Measurements from ENCODE around the gene NR2F1-AS1.

The NR2F1-AS1 gene

DNA sequence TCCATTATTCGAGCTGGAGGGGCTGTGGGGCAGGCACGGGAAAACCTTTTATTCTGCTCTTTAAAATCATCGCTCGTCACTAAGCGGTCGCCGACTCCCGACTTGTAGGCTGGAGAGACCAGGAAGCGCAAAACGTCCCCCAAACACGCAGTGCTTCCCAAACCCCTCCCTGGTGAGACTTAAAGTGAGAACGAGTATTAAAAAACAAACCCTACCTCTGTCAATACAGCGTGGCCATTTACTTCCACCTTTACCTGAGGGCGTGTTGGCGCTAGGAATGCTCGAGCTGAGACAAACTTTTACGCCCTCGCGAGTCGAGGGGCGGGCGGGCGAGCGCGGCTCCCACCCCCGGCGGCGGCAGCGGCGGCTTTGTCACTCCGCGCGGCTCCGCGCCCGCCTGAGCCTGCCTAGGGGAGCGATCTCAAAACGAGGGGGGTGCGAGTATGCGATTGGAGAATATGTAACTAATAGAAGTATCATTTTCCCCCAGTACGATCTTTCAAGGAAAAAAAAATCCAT, at the start of gene NR2F1-AS1:
NR2F1-AS1 (minus strand) TSS at position 293 of the 519 bp plus-strand sequence.
- peak in 1 of 2 experiments; percentile 37 for DNase-seq

DNA sequence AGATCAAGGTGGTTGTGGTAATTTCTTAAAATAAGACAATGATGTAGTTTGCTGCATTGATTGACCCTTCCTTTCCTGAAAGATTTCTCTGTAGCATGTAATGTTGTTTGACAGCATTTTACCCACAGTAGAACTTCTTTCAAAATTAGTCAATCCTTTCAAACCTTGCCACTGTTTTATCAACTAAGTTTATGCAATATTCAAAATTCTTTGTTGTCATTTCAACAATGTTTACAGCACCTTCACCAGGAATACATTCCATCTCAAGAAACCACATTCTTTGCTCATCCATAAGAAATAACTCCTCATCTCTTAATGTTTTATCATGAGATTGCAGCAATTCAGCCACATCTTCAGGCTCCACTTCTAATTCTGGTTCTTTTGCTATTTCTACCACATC, 45.8 kb upstream of the NR2F1-AS1 start:
- DNase-seq: no peak

DNA sequence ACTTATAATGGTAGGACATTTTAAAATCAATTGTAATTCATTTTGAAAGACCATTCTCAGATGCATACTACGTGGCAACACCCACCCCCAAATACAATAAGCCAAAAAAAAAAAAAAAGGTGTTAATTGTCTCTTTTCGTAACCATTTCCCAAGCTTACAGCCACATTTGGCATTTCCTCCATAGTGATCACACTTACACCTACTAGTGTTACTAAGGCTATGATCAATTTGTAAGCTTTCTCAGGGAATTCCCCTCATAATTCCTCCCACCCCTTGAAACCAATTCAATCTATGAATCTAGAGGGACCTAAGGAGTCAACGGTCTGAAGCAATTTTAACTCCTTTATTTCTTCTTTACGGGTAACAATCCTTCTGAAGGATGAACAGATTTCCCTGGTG, 42.1 kb upstream of the NR2F1-AS1 start:
- no peak for DNase-seq

DNA sequence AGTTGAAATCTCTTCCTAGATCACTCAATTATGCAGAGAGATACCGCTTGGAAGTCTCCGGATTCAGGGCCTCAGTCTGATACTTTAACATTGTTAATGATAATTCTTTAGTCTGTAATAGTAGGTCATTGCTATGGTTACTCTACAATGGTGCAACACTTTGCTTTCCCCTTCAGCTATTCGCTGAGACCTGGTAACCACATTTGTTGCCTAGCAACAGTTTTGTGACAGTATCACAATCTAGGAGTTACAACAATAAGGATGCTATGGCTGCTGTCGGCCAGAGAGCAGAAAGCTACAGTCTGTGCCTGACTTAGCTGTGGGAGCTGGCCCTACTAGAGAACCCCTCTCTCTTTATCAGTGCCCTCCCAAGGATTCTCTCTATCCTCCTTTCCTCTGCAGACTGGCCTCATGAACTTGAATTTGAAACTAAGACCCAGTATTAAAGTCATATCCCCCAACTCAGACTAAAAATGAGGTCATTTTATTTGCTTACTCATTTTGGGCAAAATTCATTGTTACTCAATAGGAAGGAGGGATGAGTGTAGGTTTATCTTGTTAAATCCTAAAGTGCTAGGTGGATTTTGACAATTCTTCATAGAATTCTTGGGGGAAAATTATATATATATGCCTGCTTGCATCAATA, 41.3 kb upstream of the NR2F1-AS1 start:
- DNase-seq: peak; percentile 43 to 76

DNA sequence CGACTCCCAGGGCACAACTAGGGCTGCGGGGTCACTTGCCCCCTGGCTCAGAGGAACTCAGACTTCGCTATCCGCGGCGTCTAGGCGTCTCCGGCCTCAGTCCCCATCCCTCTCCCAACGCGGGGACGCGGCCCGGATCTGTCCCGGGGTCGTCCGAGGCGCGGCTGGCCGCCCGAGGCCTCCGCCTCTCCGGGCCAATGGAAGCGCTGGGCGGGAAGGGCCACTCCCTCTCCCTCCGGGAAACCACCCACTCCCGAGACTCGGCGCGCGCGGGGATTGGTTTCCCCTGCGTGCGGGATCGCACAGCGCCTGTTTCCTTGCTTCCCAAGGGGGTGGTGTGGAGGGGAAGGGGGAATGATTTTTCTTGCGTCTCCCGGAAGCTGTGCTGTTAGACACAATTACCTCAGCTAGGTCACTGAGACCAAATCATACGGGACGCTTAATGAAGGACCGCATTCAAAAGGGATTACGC, 40.3 kb upstream of the NR2F1-AS1 start:
- peak; percentile 85 to 90 for DNase-seq

DNA sequence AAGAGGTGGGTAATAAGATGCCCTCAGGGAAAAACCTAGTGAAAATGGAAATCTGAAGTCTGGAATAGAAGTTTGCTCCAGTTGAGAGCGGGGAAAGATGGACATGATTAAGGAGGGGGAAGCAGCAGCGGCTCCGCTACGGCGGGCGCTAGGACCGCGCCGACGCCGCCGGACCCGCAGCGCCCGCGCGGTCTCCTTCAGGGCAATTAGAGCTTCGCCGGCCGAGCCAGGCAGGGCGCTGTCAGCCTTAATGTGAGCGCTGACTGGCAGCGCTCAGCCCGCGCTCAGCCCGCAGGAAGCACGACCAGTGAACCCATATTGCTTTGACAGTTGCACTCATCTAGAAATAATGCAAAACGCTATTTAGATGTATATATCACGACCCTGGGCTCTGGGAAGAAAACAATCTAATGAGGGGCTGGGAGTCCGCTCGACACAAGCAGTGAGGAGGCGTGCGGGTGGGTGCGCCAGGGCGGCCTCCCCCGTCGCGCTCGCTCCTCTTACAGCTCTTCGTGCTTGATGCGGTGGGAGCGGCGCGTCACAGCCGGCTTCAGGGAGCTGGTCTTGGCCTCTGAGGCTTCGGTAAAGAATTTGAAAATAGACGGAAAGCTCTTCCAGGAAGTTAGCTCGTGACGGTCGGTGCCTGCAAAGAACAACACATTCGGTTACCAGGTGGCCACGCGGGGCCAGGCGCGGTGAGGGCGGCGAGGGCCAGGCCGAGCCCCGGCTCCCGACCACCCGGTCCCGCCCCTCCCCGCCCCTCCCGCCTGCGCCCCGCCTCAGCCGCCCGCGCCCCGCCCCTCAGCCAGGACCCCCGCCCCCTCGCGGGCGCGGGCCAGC, 39.7 kb upstream of the NR2F1-AS1 start:
- DNase-seq: peak; percentile 69 to 84

DNA sequence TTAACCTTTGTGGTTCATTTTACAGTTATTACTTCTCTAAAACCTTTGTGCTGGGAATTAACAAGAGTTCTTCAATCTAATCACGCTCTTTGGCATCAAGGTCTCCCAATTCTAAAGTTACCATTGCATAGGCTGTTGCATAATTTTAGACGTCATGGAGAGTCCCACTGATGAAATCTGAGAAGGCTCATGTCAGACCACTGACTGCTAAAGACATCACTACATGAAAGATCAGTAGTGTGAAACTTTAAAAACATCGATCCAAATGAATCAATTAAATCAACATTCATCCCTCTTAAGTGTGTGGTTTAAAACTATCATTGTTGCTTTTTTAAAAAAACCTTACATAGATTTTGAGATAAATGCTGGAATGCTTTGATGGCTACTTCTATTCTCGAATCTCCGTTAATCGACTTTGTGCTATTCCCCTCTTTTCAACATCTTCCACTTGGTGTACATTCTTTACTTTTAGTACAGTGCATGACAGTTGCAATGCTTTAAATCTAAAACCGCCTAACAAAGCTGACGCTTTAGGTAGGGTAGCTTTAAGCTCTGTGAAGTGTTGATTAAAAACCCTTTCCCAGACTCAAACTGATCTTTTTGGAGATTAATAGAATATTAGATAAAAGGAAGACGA, 35.6 kb upstream of the NR2F1-AS1 start:
- no peak for DNase-seq

DNA sequence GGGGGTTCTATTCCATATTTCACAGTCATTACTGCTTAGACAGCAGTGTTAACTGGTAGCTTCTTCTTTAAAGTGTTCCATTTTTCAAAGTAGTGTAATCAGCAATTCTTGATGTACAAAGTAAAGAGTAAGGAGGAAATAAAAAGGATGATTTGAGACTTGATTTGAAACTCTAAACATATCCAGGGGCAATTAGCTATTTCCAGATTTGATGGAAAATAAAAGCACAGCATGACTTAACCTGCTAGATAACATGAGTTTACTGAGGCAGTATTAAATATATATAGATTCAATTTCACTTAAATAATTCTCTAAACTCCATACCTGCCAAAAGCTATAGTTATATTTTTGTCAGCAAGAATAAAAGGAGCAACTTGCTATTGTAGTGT, 31.8 kb upstream of the NR2F1-AS1 start:
- DNase-seq: no peak

DNA sequence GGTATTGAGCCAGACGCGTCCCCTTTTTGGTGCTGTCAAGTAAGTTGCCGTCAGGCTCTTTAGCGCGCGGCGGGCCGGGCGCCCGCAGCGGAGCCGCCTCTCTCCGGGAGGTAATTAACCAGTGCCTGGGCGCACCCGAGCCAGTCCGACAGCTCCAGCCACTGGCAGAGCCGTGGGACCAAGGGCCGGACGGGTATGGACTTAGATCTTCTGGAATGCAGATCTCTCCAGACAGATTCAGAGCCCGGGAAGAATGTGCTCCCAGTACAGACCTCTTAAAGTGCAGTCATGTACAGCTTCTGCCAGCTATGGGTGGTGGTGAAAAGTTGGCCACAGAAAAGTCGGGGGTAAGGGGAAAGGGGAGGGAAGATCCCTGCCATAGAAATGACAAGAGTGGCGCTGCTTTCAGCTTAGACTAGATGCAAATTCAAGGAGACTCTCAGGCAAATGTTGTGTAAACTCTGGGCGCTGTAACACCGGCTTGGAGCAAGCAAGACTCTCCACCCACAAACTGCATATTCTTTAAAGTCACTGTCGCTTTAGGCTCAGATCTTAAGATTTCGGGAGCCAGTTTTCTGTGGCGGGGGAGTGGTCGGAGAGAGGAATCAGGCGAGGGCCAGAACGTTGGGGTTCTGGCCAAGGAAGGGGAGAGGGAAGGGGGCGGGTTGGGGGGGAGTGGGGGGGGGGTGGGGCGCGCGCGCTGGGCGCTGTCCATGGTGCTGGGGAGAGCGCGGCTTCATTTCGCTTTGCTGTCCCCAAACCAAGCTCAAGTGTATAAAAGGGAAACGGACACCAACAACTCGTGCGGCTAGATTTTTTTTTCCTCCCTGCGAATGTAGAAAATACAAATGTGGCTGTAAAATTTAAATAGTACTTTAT, 31.2 kb upstream of the NR2F1-AS1 start:
- no peak for DNase-seq

DNA sequence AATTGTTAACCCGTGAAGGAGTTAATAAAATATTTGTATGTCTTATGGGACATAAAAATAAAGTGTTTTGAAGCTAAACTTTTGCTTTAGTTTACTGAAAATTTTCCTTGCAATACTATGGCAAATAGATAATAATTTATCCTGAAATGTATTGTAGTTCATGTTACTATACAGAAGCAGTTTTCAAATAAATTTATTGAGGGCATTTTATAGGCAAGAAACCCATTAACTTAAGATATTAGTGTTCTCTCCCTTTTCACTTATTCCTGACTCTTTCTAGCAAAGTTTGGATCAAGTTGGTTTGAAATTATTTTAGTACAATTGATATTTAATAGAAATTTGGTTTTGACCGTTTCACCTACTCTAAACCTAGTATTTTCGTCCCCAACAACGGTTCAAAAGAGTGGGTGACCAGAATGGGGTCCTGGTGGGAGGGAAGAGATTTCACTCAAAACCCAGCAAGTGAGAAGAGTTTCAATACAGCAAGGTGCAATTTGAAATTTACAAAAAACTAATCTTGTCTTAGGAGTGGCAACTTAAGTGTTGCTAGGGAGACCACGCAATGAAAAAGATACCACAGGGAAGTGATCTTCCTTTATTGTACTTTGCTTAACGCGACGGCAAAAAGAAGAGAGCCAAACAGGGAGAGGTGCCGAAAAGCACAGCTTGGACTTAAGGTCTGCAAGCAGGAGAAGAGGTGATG, 30.4 kb upstream of the NR2F1-AS1 start:
- no peak for DNase-seq

DNA sequence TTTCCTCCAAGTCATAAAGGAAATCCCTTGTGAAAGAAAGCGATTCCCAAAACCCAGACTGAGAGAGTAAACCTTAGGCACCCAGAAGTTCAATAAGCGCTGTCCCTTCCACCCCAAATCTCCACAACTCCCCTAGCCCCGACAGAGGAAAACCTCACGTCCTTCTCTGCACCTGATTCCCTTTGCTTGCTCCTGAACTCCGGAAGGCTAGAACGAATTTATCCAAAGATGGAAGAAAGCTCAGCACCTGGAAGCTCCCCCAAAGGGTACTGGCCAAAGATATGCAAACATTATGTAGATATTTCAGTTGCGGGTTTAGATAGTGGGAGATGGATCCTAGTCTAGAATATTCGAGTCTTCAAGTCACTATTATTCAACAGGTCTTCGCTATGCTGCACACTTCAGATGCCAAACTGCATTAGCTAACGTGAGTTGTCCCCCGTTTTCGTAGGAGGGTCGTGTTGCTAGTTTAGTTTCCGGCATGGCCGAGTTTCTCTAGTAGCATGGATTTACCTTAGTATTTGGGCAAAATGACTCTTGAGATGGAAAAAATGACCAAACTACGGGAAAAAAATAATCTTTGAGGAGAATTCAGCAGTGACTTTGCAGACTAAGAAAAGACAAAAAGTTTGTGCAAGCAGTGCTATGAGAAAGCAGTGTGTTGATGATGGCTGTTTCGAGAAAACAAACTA, 29.7 kb upstream of the NR2F1-AS1 start:
- DNase-seq: no peak

DNA sequence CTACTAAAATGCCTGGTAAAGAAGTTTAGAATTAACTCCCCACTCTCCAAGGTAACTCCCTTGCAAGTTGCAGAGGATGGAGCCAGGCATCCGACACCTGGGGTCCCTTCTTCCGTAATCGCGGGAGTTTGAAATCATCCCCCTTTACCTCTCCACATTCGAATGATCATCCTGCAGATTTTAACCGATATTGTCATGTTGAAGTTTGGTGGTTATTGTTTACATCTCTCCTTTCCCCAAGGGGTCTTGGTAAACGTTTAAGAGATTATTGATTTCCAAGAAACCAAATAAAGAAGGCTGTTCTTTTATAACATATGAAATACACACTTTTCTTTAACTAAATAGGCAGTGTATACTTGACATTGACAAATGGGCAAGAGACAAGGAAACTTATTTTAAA, 28.7 kb upstream of the NR2F1-AS1 start:
- no peak for DNase-seq

DNA sequence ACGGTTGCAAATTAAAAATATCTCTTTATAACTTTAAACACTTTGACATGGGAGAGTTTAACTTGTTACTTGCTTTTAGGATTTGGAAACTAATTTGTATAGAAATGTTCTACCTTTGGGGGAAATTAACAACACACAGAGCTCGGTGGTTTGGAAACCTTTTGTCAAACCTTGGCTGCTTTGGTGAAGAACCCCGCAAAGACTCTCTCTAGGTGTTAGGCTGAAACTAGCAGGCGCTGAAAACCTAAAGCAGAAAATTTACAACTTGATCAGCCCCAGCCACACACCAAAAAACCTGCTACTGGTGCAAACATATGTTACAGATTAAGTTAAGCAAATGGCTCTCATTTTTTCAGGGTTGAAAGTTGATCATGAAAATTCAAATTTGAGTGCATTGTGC, 27.8 kb upstream of the NR2F1-AS1 start:
- no peak for DNase-seq

DNA sequence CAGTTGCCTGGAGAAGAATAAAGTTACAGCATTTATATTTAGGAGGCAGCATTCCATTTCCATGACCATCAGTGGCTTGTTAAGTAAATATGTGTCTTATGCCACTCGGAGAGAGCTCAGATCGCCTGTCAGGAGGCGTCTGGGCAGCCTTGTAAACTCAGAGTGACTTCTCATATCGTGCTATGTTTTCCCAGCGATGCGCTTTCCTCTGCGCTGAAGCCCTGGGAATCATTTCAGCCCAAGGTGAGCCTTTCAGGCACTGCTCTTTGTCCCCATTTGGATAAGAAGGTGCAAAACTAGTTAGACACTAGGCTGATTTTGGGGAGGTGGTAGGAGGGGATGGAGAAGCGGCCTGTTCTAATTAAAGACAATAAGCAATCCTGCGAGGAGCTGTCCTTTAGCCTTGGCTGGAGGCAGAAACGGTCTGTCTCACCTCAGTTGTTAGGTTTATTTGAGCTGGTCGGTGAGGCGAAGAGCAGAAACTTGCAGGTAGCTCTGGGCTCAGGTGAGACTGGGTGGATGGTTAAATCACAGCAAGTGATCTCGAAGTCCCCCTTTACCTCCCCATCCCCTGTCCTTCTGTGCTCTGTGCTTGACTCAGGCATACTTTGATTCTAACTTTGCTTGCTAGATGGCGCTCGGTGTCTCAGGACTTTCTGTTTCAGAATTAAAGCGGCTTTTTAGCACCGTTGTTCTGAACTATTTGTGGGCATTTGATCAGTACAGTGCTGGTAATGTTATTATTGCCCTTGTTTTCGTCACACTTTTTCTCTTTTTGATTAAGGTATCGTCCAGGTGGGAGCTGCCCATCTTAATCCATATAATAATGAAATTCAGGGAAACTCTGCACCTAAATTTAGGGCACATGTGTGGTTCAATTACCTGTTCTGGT, 26.6 kb upstream of the NR2F1-AS1 start:
- peak; percentile 53 to 69 for DNase-seq

DNA sequence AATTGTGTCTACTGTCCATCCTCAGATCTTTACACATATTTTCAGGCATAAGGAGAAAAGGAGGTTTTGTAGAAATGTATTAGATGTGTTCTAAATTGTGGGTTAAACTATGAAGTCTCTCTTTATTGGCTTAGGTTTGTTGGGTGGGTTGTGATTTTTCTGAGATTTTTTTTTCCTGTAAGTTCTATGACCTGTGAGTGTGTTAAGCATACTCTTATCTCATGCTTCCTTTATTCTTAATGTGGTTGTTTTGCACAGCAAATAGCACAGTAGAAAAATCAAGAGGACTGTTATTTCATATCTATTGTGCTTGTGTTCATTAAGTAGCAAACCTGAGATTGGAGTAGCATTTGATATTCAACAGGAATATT, 25.3 kb upstream of the NR2F1-AS1 start:
- DNase-seq: no peak

DNA sequence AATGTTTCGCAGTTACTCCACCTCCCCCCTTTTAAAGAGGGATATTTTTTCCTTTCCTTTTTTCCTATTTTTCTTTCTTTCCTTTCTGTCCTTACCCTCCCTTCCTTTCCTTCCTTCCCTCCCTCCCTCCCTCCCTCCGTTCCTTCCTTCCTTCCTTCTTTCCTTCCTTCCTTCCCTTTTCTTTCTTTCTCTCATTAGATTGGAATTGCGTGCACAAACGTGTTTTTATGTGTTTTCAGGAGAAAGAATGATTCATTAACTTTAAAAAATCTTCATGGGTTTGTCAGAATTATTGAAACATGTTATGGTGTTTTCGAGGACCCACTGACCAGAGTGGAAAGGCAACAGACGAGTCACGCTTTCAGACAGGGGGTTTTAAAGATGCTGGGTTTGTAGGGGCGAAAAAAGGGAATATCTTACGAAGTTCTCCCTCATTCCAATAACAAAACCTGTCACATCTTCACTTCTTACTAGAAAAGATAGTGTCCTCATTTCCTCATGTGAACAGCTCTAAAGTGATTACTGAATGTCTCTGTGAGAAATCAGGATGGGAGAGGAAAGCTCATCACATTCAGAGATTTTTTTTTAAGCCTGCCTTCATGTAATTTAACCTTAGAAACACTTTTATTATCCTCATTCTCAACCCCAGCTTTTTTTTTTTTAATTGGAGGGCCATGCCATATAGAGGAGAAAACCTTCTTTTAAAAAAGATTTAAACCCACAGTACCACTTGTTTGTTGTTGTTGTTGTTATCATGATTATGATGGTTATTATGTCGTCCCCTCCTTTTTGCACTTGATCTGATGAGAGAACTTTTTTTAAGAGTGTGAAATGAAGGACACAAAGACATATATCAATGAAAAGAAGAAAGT, 23.9 kb upstream of the NR2F1-AS1 start:
- DNase-seq: no peak

DNA sequence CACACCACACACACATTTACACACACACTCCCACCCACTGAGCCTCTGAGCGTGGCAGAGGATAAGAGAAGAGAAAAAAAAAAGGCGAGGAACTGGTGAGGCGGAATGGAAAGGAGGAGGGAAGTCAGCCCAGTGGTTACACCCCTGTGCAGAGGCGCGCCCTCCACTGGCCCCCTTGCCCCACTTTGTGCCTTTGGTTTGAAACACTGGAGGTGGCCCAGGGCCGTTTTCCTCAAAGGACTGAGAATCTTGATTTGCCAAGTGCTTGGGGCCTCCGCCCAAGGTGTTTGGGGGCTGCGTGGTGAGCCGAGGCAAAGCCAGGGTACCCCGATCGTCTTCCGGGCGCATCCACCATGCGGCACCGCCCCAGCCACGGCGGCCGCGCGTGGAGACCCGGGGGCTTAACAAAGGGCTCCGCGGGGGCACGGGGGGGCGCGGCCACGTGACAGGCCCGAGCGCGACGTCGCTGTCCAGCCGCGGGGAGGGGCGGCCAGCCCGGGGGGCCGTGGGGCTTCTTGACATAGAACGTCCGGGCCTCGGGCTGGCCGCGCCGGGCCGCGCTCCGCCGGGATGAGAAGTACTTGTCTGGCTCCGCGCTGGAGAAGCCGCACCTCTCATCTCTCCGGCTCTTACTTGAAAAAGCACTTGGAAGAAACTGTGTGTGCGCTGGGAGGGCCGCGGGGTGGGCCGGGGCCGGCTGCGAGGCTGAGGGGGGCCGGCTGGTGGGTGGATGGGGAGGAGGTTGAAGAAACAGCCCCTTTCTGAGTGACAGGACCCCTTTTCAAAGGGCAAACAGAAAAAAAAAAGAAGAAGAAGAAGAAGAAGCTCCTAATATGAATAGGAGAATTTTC, 23.0 kb upstream of the NR2F1-AS1 start:
- no peak for DNase-seq
